GM12878 (cell line): ENCODE results near the gene SMAD9. TPM values are rescaled to one million over a fixed set of nuclear protein-coding genes. Genes with fewer than 3 reads are reported as not detected.

ENCODE experiments used
- ATAC-seq: fragments of 200-7000 bp; cut with Tn5 transposase; 3 replicates; pipeline ENCODE4 v1.9.1; 2020; ENCODE audit warnings: mild to moderate bottlenecking, moderate library complexity
- BruUV-seq: library from RNA; stranded (reverse); fragments of 400-500 nt; replicated peaks from 2 replicates; lab custom pipeline; 2021; lab: Mats Ljungman, UMichigan
- CTCF ChIA-PET: fragments of 300-600 bp; sonication (Branson Sonifier 250); formaldehyde crosslinking; extraction: SDS; loops from one replicate; lab custom pipeline; 2021; ENCODE audit warnings: inconsistent platforms; lab: Yijun Ruan, JAX
- POLR2A ChIA-PET: fragments of 350-600 bp; formaldehyde crosslinking; extraction: SDS; loops from one replicate; lab custom pipeline; 2021; ENCODE audit warnings: inconsistent platforms; lab: Charles Lee
- RAD21 ChIA-PET: fragments of 300-600 bp; sonication (Branson Sonifier 250); formaldehyde crosslinking; loops from one replicate; lab custom pipeline; 2023; ENCODE audit warnings: antibody characterized with exemption; ENCODE audit not compliant: unreplicated experiment; lab: Charles Lee
- SMC1A ChIA-PET: fragments of 300-600 bp; sonication (Branson Sonifier 250); formaldehyde crosslinking; loops from one replicate; lab custom pipeline; 2023; ENCODE audit not compliant: unreplicated experiment, uncharacterized antibody; lab: Charles Lee
- DNase-seq: peaks from one replicate; pipeline ENCODE4 v3.0.0-alpha.2; 2011; ENCODE audit warnings: low read depth, low spot score
- FAIRE-seq: peaks from 3 replicates; lab custom pipeline; 2011; peaks lifted over from hg19 to GRCh38; lab: Jason Lieb, UNC
- H2AFZ ChIP-seq: 2 replicates; pipeline ENCODE4 v1.6.0; 2011; ENCODE audit warnings: low read depth, low read length, control low read depth; ENCODE audit not compliant: control insufficient read depth
- H3K27ac ChIP-seq: 2 replicates; pipeline ENCODE4 v1.5.1; 2011; ENCODE audit warnings: control low read depth; ENCODE audit not compliant: control insufficient read depth, insufficient read depth
- H3K27me3 ChIP-seq, 2 experiments: replicated peaks in 1 of 2; 2 replicates each; pipeline versions ENCODE4 v1.6.0 to v1.6.1; 2011; ENCODE audit warnings: low read length in 1 of 2; ENCODE audit not compliant: control insufficient read depth in 2 of 2, insufficient read depth in 2 of 2
- H3K36me3 ChIP-seq, 2 experiments: 2 replicates each; pipeline ENCODE4 v1.5.1; 2011; ENCODE audit warnings: low read length in 1 of 2; ENCODE audit not compliant: control insufficient read depth in 2 of 2, insufficient read depth in 2 of 2
- H3K4me1 ChIP-seq: 2 replicates; pipeline ENCODE4 v1.6.1; 2011; ENCODE audit warnings: mild to moderate bottlenecking, low read length, moderate library complexity, mixed read lengths; ENCODE audit not compliant: control insufficient read depth, insufficient read depth
- H3K4me2 ChIP-seq: 2 replicates; pipeline ENCODE4 v1.6.0; 2011; ENCODE audit warnings: control low read depth; ENCODE audit not compliant: control insufficient read depth, insufficient read depth
- H3K4me3 ChIP-seq: fragments of 200-600 bp; sonication (generic); 2 replicates; pipeline ENCODE4 v1.5.1; 2016
- H3K79me2 ChIP-seq: 2 replicates; pipeline ENCODE4 v1.6.0; 2011; ENCODE audit warnings: low read length; ENCODE audit not compliant: control insufficient read depth, insufficient read depth
- H3K9ac ChIP-seq: 2 replicates; pipeline ENCODE4 v1.8.0; 2011; ENCODE audit warnings: low read length, control low read depth, mixed read lengths; ENCODE audit not compliant: control insufficient read depth, insufficient read depth
- H3K9me3 ChIP-seq: replicated peaks from 3 replicates; pipeline ENCODE4 v1.5.1; 2011; ENCODE audit warnings: mild to moderate bottlenecking, low read length; ENCODE audit not compliant: control insufficient read depth, insufficient read depth
- H4K20me1 ChIP-seq: 2 replicates; pipeline ENCODE4 v1.6.0; 2011; ENCODE audit not compliant: control insufficient read depth, insufficient read depth
- ASH2L ChIP-seq: fragments of 300-600, 200-600 bp; sonication (generic); IDR thresholded peaks from 2 replicates; pipeline ENCODE4 v1.6.1; 2017; ENCODE audit warnings: low read depth, mild to moderate bottlenecking, borderline replicate concordance
- CEBPB ChIP-seq, 2 experiments: fragments of 150-350 bp in 1 of 2; IDR thresholded peaks; 2 replicates each; pipeline ENCODE4 v1.6.1; 2012 to 2014; ENCODE audit warnings: low read depth in 2 of 2, low read length in 2 of 2, borderline replicate concordance in 1 of 2, inconsistent platforms in 1 of 2
- CREM ChIP-seq: IDR thresholded peaks from 2 replicates; pipeline ENCODE4 v1.6.1; 2014; ENCODE audit warnings: antibody characterized with exemption, low read depth
- KAT2A ChIP-seq: conservative IDR thresholded peaks from 2 replicates; pipeline ENCODE4 v1.6.1; 2011; ENCODE audit warnings: low read depth, low read length; ENCODE audit not compliant: control insufficient read depth
- LARP7 ChIP-seq: fragments of 450-650 bp; IDR thresholded peaks from 2 replicates; pipeline ENCODE4 v1.6.1; 2017; ENCODE audit warnings: mild to moderate bottlenecking
- NFIC ChIP-seq: IDR thresholded peaks from 2 replicates; pipeline ENCODE4 v1.6.1; 2012; ENCODE audit warnings: low read depth, mild to moderate bottlenecking, inconsistent platforms, low read length, moderate library complexity
- NR2F1 ChIP-seq: fragments of 450-650 bp; conservative IDR thresholded peaks from 2 replicates; pipeline ENCODE4 v1.6.1; 2017; ENCODE audit warnings: mild to moderate bottlenecking
- PML ChIP-seq: IDR thresholded peaks from 2 replicates; pipeline ENCODE4 v1.6.1; 2012; ENCODE audit warnings: low read length, inconsistent platforms
- STAT1 ChIP-seq: fragments of 450-650 bp; conservative IDR thresholded peaks from 2 replicates; pipeline ENCODE4 v1.6.1; 2014; ENCODE audit warnings: antibody characterized with exemption, mild to moderate bottlenecking
- TAF1 ChIP-seq: IDR thresholded peaks from 2 replicates; pipeline ENCODE4 v1.6.1; 2011; ENCODE audit warnings: mild to moderate bottlenecking, low read depth, low read length, borderline replicate concordance
- ZNF274 ChIP-seq: IDR thresholded peaks from one replicate; pipeline ENCODE4 v1.8.0; 2011; ENCODE audit not compliant: insufficient read length, insufficient read depth
- WGBS: methylation state at CpG from one replicate; pipeline ENCODE4 v1.1.6; 2016; ENCODE audit warnings: low lambda C conversion rate; ENCODE audit not compliant: insufficient replicate concordance, insufficient coverage; ENCODE audit errors: missing lambda C conversion rate; 5-methylcytosine and 5-hydroxymethylcytosine counted together
- in situ Hi-C: fragments of 300-500 bp; cut with MboI; formaldehyde crosslinking; loops from 9 replicates; pipeline ENCODE4 v1.14.3; 2018; ENCODE audit warnings: mixed read lengths
- intact Hi-C: fragments of 100-400 bp; cut with micrococcal nuclease; formaldehyde crosslinking; loops from one replicate; pipeline ENCODE4 v1.14.2; 2022; ENCODE audit not compliant: unreplicated experiment
- polyA plus RNA-seq, 11 experiments: library from polyadenylated mRNA; depleted of rRNA in 4 of 11; unstranded in 6 of 11; stranded (reverse) in 5 of 11; fragments of >200 nt; fragmentation: Nextera tagmentation in 4 of 11; fragmentation: Illumina TruSeq in 1 of 11; extraction: Ambion mirVana in 4 of 11; extraction: Trizol in 1 of 11; gene quantifications; 1 replicate in 1 of 11; 2 replicates in 10 of 11; pipeline versions ENCODE4 v1.2.1 to v1.2.3, GENCODE V29; 2011 to 2016; ENCODE audit warnings: inconsistent platforms in 2 of 11, missing spikeins in 2 of 11, low read depth in 1 of 11
- total RNA-seq, 4 experiments: library from RNA; depleted of rRNA in 3 of 4; stranded (reverse); fragments of >200 nt in 3 of 4; fragmentation: Illumina TruSeq in 1 of 4; extraction: Trizol in 1 of 4; gene quantifications; 2 replicates each; pipeline versions ENCODE4 v1.2.1 to v1.2.3, GENCODE V29; 2013 to 2021
- TF ChIP-seq, protein P1 (sequence below): fragments of 150-350 bp; IDR thresholded peaks from 2 replicates; pipeline ENCODE4 v1.6.1; 2014; ENCODE audit warnings: mild to moderate bottlenecking, low read depth, low read length
- TF ChIP-seq, protein P2 (sequence below): fragments of 450-650 bp; IDR thresholded peaks from 2 replicates; pipeline ENCODE4 v1.6.1; 2017; ENCODE audit warnings: antibody characterized with exemption, mild to moderate bottlenecking, moderate library complexity

The SMAD9 gene
- total and polyA plus RNA-seq, 10 of the 15 experiments (the other 5 are each of a cell fraction or from before 2014, with no cell fraction given), result 0.22 to 0.69 (median 0.42) TPM; not detected in 6

DNA sequence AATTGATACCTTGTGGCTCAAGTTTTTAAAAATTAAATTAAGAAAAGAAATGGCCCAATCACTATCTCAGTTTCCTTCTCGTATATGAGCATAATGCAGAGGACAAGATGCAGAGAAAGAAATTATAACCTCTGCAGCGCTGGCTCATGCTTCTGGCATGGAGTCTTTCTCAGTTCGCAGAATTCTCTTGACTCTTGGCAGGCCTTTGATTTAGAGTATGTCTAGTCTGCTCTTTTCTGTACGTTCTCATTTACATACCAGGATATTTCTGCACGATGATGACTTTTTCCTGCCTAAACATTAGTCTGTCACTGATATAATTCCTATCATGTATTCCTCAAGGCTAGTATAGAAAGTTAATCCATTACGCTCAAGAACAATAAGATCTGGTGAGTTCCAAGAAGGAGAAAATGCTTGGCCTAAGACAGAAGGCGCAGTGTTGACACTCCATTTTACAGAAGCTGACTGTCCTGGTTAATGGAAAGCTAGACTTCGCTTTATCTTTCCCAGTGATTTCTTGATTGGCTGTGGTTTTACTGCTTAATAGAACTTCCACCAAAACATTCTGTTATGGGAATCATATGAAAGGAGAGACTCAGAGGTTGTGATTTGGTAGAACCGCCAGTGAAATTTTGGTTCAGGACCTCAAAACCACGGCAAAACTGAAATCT, 1.7 kb upstream of the SMAD9 start:
- peaks cover 9 to 16% of the 10 kb centered on the region in 2 experiments for H3K27me3 ChIP-seq
- DNase-seq, result no peak
- H3K4me3 ChIP-seq, result no peak overlapping the region
- no TSS peak for BruUV-seq
- H2AFZ ChIP-seq, result no peak overlapping the region
- WGBS, result 63% methylated on average over 10 of the region's 10 CpGs
- no peaks in the 10 kb centered on the region for H3K79me2 ChIP-seq
- no peak for ATAC-seq
- no peak overlapping the region for H3K4me2 ChIP-seq
- SMC1A ChIA-PET, result no interaction called here
- in situ Hi-C loops, result no loop called here
- no peak overlapping the region for H3K9ac ChIP-seq
- no peak overlapping the region for H3K27ac ChIP-seq
- no peak for FAIRE-seq
- intact Hi-C loops, result no loop called here
- POLR2A ChIA-PET, result no interaction called here
- H3K4me1 ChIP-seq, result peaks cover 6% of the 10 kb centered on the region
- no peaks in the 10 kb centered on the region; the same call in 1 of the 2 replicates for H4K20me1 ChIP-seq
- no peaks in the 10 kb centered on the region for H3K36me3 ChIP-seq
- RAD21 ChIA-PET, result no interaction called here
- no peak for TF ChIP-seq CREM
- TF ChIP-seq LARP7, result no peak
- no peak for TF ChIP-seq PML
- TF ChIP-seq KAT2A, result no peak
- TF ChIP-seq STAT1, result no peak
- CTCF ChIA-PET, result no interaction called here
- no peaks in the 10 kb centered on the region for H3K9me3 ChIP-seq

DNA sequence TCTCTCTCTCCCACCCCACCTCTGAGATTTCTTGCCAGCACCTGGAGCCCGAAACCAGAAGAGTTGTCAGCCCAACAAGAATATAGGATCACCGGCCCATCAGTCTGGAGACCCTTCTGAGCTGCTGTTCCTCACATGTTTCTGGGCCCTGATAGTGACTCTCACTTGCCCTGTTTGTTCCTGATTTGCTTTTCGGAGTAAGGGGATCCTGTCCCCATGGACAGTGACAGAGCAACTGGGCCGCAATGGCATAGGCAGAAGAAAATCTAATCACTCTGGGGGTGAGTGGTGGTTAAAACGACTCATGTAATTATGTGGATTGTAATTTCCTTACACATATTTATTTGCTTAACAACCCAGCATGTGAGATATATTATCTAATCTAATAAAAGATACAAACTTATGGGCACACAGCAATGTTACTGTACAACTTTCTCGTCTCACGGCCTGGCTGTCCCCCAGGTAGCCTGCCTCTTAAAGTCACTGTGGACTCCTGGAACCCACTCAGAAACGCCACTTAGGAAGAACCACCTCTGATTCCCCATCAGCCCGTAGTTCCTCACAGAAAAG, 663 bp upstream of the SMAD9 start:
- Histone ChIP-seq H3K27ac (no peak overlapping the region), H3K4me2 (peak overlapping the region; percentile 34; the same call in 1 of the 2 replicates), H3K36me3 (no peaks in the 10 kb centered on the region), H3K27me3 (peaks cover 11 to 16% of the 10 kb centered on the region in 2 experiments), H3K79me2 (no peaks in the 10 kb centered on the region), H2AFZ (no peak overlapping the region), H3K4me1 (peaks cover 6% of the 10 kb centered on the region), H3K4me3 (no peak overlapping the region), H4K20me1 (no peaks in the 10 kb centered on the region; the same call in 1 of the 2 replicates), H3K9ac (no peak overlapping the region), H3K9me3 (no peaks in the 10 kb centered on the region)
- in situ Hi-C loops, result no loop called here
- intact Hi-C loops, result no loop called here
- 69% methylated on average over 9 of the region's 9 CpGs for WGBS
- FAIRE-seq (no peak), ATAC-seq (no peak), DNase-seq (no peak)
- ChIA-PET RAD21 (no interaction called here), POLR2A (no interaction called here), SMC1A (no interaction called here), CTCF (no interaction called here)
- no TSS peak for BruUV-seq
- TF ChIP-seq STAT1, result no peak
- no peak for TF ChIP-seq NFIC
- no peak for TF ChIP-seq NR2F1
- TF ChIP-seq, protein P1, sequence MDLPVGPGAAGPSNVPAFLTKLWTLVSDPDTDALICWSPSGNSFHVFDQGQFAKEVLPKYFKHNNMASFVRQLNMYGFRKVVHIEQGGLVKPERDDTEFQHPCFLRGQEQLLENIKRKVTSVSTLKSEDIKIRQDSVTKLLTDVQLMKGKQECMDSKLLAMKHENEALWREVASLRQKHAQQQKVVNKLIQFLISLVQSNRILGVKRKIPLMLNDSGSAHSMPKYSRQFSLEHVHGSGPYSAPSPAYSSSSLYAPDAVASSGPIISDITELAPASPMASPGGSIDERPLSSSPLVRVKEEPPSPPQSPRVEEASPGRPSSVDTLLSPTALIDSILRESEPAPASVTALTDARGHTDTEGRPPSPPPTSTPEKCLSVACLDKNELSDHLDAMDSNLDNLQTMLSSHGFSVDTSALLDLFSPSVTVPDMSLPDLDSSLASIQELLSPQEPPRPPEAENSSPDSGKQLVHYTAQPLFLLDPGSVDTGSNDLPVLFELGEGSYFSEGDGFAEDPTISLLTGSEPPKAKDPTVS, result no peak
- TF ChIP-seq, protein P2, sequence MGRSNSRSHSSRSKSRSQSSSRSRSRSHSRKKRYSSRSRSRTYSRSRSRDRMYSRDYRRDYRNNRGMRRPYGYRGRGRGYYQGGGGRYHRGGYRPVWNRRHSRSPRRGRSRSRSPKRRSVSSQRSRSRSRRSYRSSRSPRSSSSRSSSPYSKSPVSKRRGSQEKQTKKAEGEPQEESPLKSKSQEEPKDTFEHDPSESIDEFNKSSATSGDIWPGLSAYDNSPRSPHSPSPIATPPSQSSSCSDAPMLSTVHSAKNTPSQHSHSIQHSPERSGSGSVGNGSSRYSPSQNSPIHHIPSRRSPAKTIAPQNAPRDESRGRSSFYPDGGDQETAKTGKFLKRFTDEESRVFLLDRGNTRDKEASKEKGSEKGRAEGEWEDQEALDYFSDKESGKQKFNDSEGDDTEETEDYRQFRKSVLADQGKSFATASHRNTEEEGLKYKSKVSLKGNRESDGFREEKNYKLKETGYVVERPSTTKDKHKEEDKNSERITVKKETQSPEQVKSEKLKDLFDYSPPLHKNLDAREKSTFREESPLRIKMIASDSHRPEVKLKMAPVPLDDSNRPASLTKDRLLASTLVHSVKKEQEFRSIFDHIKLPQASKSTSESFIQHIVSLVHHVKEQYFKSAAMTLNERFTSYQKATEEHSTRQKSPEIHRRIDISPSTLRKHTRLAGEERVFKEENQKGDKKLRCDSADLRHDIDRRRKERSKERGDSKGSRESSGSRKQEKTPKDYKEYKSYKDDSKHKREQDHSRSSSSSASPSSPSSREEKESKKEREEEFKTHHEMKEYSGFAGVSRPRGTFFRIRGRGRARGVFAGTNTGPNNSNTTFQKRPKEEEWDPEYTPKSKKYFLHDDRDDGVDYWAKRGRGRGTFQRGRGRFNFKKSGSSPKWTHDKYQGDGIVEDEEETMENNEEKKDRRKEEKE, result no peak
- no peak for TF ChIP-seq TAF1
- TF ChIP-seq ASH2L, result no peak
- no peak for TF ChIP-seq ZNF274
- TF ChIP-seq CEBPB (IDR thresholded peaks at IDR 0.05; ENCODE audit: borderline replicate concordance in 1 of 2, low read depth in 2 of 2, low read length in 2 of 2), result no peak
